Measurements from ENCODE around the gene POLE. TPM values are rescaled to one million over a fixed set of nuclear protein-coding genes. Genes with fewer than 3 reads are reported as not detected.

POLE gene
- total RNA-seq, 1 experiment from 2014 or later: 144 TPM

DNA sequence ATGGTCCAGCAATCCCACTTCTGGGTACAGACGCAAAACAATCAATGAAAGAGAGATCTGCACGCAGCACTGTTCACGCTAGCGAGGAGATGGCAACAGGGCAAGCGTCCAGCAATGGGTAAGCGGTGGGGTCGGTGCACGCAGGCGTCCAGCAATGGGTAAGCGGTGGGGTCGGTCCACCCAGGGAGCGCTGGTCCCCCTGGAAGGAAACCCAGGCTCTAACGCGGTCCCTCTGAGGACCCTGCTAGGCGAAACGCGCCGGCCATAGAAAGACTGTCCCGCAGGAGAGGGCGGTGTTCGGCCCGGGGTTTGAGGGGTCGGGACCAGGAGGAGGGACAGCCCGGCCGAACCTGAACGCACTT lies 22.9 kb upstream of the POLE start (continued):
- TF ChIP-seq GABPB1 (CRISPR knock-in tag; IDR thresholded peaks at IDR 0.05): no peak
- TF ChIP-seq JAZF1 (CRISPR knock-in tag; IDR thresholded peaks at IDR 0.05): no peak
- TF ChIP-seq JUN (CRISPR knock-in tag; IDR thresholded peaks at IDR 0.05): no peak
- no peak for TF ChIP-seq TEAD1 (CRISPR knock-in tag; IDR thresholded peaks at IDR 0.05)
- no peak for TF ChIP-seq ZNF671 (CRISPR knock-in tag; IDR thresholded peaks at IDR 0.05)
- TF ChIP-seq SMAD4 (CRISPR knock-in tag; IDR thresholded peaks at IDR 0.05): no peak
- TF ChIP-seq NR3C1 (CRISPR knock-in tag; conservative IDR thresholded peaks at IDR 0.05; ENCODE audit: low read depth): no peak

- Mint-ChIP-seq H3K27me3 (ENCODE audit: low read depth) (no peaks in the 10 kb centered on the region), H3K36me3 (peaks cover 3% of the 10 kb centered on the region; the same call in 1 of the 2 replicates), H3K9me3 (peaks cover 10% of the 10 kb centered on the region), H3K27ac (peak overlapping the region; percentile 17; the same call in 1 of the 2 replicates), H3K4me1 (peaks cover 18% of the 10 kb centered on the region), H3K4me3 (no peak overlapping the region)
- TF ChIP-seq, protein P1, sequence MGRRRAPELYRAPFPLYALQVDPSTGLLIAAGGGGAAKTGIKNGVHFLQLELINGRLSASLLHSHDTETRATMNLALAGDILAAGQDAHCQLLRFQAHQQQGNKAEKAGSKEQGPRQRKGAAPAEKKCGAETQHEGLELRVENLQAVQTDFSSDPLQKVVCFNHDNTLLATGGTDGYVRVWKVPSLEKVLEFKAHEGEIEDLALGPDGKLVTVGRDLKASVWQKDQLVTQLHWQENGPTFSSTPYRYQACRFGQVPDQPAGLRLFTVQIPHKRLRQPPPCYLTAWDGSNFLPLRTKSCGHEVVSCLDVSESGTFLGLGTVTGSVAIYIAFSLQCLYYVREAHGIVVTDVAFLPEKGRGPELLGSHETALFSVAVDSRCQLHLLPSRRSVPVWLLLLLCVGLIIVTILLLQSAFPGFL (CRISPR knock-in tag; IDR thresholded peaks at IDR 0.05; ENCODE audit: borderline replicate concordance): no peak
- TF ChIP-seq TEAD1 (CRISPR knock-in tag; IDR thresholded peaks at IDR 0.05) (no peak), TEAD4 (CRISPR knock-in tag; IDR thresholded peaks at IDR 0.05) (no peak), ZNF396 (CRISPR knock-in tag; IDR thresholded peaks at IDR 0.05; ENCODE audit: borderline replicate concordance) (no peak), ZNF512 (CRISPR knock-in tag; IDR thresholded peaks at IDR 0.05; ENCODE audit: borderline replicate concordance) (no peak)
- TF ChIP-seq, protein P2, sequence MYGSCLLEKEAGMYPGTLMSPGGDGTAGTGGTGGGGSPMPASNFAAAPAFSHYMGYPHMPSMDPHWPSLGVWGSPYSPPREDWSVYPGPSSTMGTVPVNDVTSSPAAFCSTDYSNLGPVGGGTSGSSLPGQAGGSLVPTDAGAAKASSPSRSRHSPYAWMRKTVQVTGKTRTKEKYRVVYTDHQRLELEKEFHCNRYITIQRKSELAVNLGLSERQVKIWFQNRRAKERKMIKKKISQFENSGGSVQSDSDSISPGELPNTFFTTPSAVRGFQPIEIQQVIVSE (CRISPR knock-in tag; IDR thresholded peaks at IDR 0.05; ENCODE audit: borderline replicate concordance): no peak
- TF ChIP-seq, protein P3, sequence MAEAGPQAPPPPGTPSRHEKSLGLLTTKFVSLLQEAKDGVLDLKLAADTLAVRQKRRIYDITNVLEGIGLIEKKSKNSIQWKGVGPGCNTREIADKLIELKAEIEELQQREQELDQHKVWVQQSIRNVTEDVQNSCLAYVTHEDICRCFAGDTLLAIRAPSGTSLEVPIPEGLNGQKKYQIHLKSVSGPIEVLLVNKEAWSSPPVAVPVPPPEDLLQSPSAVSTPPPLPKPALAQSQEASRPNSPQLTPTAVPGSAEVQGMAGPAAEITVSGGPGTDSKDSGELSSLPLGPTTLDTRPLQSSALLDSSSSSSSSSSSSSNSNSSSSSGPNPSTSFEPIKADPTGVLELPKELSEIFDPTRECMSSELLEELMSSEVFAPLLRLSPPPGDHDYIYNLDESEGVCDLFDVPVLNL (CRISPR knock-in tag; IDR thresholded peaks at IDR 0.05; ENCODE audit: borderline replicate concordance, low read depth): no peak
- ChIA-PET POLR2A (no interaction called here), CTCF (interaction anchor here (0.6 to 1.7 kb wide), 2 partner anchors 61 to 68 kb away, joined by 3 to 4 read pairs; no protein-coding TSS in a partner anchor)
- DNase-seq (ENCODE audit: low spot score): no peak
- ATAC-seq: no peak
These were observed 21.0 kb upstream of the POLE start for GRCh38 chr12:132708150-132708549.

GRCh38 chr12:132707241-132707640 lies 20.1 kb upstream of the POLE start:
- peaks cover 10% of the 10 kb centered on the region for H3K9me3 Mint-ChIP-seq
- H3K4me1 Mint-ChIP-seq: peaks cover 18% of the 10 kb centered on the region
- CTCF ChIA-PET: interaction anchor here (1.7 kb wide), 1 partner anchor 61 kb away, joined by 4 read pairs; no protein-coding TSS in a partner anchor
- no peaks in the 10 kb centered on the region for H3K27me3 Mint-ChIP-seq (ENCODE audit: low read depth)
- DNase-seq (ENCODE audit: low spot score) (no peak), ATAC-seq (no peak)
- peaks cover 3% of the 10 kb centered on the region; the same call in 1 of the 2 replicates for H3K36me3 Mint-ChIP-seq
- POLR2A ChIA-PET: no interaction called here
- H3K4me3 Mint-ChIP-seq: no peak overlapping the region
- peak overlapping the region; percentile 1; the same call in 1 of the 2 replicates for H3K27ac Mint-ChIP-seq
- no peak for TF ChIP-seq NR3C1 (CRISPR knock-in tag; conservative IDR thresholded peaks at IDR 0.05; ENCODE audit: low read depth)
- TF ChIP-seq TEAD1 (CRISPR knock-in tag; IDR thresholded peaks at IDR 0.05): no peak
- no peak for TF ChIP-seq SMAD4 (CRISPR knock-in tag; IDR thresholded peaks at IDR 0.05)
- TF ChIP-seq, protein P4, sequence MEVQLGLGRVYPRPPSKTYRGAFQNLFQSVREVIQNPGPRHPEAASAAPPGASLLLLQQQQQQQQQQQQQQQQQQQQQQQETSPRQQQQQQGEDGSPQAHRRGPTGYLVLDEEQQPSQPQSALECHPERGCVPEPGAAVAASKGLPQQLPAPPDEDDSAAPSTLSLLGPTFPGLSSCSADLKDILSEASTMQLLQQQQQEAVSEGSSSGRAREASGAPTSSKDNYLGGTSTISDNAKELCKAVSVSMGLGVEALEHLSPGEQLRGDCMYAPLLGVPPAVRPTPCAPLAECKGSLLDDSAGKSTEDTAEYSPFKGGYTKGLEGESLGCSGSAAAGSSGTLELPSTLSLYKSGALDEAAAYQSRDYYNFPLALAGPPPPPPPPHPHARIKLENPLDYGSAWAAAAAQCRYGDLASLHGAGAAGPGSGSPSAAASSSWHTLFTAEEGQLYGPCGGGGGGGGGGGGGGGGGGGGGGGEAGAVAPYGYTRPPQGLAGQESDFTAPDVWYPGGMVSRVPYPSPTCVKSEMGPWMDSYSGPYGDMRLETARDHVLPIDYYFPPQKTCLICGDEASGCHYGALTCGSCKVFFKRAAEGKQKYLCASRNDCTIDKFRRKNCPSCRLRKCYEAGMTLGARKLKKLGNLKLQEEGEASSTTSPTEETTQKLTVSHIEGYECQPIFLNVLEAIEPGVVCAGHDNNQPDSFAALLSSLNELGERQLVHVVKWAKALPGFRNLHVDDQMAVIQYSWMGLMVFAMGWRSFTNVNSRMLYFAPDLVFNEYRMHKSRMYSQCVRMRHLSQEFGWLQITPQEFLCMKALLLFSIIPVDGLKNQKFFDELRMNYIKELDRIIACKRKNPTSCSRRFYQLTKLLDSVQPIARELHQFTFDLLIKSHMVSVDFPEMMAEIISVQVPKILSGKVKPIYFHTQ (CRISPR knock-in tag; IDR thresholded peaks at IDR 0.05): no peak
- TF ChIP-seq, protein P5, sequence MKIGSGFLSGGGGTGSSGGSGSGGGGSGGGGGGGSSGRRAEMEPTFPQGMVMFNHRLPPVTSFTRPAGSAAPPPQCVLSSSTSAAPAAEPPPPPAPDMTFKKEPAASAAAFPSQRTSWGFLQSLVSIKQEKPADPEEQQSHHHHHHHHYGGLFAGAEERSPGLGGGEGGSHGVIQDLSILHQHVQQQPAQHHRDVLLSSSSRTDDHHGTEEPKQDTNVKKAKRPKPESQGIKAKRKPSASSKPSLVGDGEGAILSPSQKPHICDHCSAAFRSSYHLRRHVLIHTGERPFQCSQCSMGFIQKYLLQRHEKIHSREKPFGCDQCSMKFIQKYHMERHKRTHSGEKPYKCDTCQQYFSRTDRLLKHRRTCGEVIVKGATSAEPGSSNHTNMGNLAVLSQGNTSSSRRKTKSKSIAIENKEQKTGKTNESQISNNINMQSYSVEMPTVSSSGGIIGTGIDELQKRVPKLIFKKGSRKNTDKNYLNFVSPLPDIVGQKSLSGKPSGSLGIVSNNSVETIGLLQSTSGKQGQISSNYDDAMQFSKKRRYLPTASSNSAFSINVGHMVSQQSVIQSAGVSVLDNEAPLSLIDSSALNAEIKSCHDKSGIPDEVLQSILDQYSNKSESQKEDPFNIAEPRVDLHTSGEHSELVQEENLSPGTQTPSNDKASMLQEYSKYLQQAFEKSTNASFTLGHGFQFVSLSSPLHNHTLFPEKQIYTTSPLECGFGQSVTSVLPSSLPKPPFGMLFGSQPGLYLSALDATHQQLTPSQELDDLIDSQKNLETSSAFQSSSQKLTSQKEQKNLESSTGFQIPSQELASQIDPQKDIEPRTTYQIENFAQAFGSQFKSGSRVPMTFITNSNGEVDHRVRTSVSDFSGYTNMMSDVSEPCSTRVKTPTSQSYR (CRISPR knock-in tag; IDR thresholded peaks at IDR 0.05): no peak
- TF ChIP-seq FOXK1 (CRISPR knock-in tag; IDR thresholded peaks at IDR 0.05): no peak
- no peak for TF ChIP-seq RELA (CRISPR knock-in tag; IDR thresholded peaks at IDR 0.05; ENCODE audit: borderline replicate concordance)
- no peak for TF ChIP-seq ZNF512 (CRISPR knock-in tag; IDR thresholded peaks at IDR 0.05; ENCODE audit: borderline replicate concordance)
- no peak for TF ChIP-seq NR2C2 (CRISPR knock-in tag; IDR thresholded peaks at IDR 0.05)

All from WTC11 (cell line).